HG02588 (cell line): Measurements from ENCODE around the gene SEC31A.
"Not testable (repeated sequence)": the region's sequence is repeated elsewhere in the genome, so short reads cannot be mapped to it uniquely, and the experiment has no call there.

Source experiments
- ATAC-seq: cut with Tn5 transposase; IDR thresholded peaks from one replicate; pipeline ENCODE4 v1.9.1; 2021; ENCODE audit warnings: mild to moderate bottlenecking, moderate library complexity; ENCODE audit not compliant: unreplicated experiment

Gene SEC31A

GRCh38 chr4:82839624-82840023 is 51.3 kb downstream of the SEC31A start:
- no peak for ATAC-seq

- ATAC-seq = no peak
Measured at GRCh38 chr4:82833696-82834313, 57.1 kb downstream of the SEC31A start.

GRCh38 chr4:82833060-82833459 is 57.9 kb downstream of the SEC31A start:
- ATAC-seq = not testable (repeated sequence)

GRCh38 chr4:82825425-82825824 is 65.5 kb downstream of the SEC31A start:
- no peak for ATAC-seq

- no peak for ATAC-seq
Measured at GRCh38 chr4:82823062-82823461, 67.9 kb downstream of the SEC31A start.

- ATAC-seq = no peak
Measured at GRCh38 chr4:82820689-82821088, 70.3 kb downstream of the SEC31A start.

GRCh38 chr4:82818664-82819662 is 72.0 kb downstream of the SEC31A start:
- no peak for ATAC-seq

- not testable (repeated sequence) for ATAC-seq
Measured at GRCh38 chr4:82816874-82817273, 74.1 kb downstream of the SEC31A start.

- ATAC-seq = no peak
Measured at GRCh38 chr4:82814034-82814433, 76.9 kb downstream of the SEC31A start.

GRCh38 chr4:82811838-82812341 is 79.1 kb downstream of the SEC31A start:
- ATAC-seq = no peak

GRCh38 chr4:82811392-82811791 is 79.6 kb downstream of the SEC31A start:
- no peak for ATAC-seq

GRCh38 chr4:82810176-82810575 is 80.8 kb downstream of the SEC31A start:
- ATAC-seq = no peak

GRCh38 chr4:82809619-82810018 is 81.3 kb downstream of the SEC31A start:
- no peak for ATAC-seq

- no peak for ATAC-seq
Measured at GRCh38 chr4:82803746-82804145, 87.2 kb downstream of the SEC31A start.

- no peak for ATAC-seq
Measured at GRCh38 chr4:82802911-82803310, 88.0 kb downstream of the SEC31A start.

- no peak for ATAC-seq
Measured at GRCh38 chr4:82801910-82802521, 88.9 kb downstream of the SEC31A start.

- ATAC-seq = no peak
Measured at GRCh38 chr4:82799006-82799881, 91.7 kb downstream of the SEC31A start.

GRCh38 chr4:82798168-82799005 is 92.6 kb downstream of the SEC31A start, which contains the start of gene SCD5:
Gene SCD5, minus strand, starts transcription at chr4:82798796. Its CDS starts 259 bp downstream, at chr4:82798537.
- peak; percentile 80 for ATAC-seq

GRCh38 chr4:82797405-82798111 is 93.4 kb downstream of the SEC31A start:
- no peak for ATAC-seq
